Islet precursor cell (in vitro differentiated cells): Measurements from ENCODE around the gene PREP.
"Not testable (repeated sequence)": the region's sequence is repeated elsewhere in the genome, so short reads cannot be mapped to it uniquely, and the experiment has no call there.

Source experiments
- DNase-seq: peaks from one replicate; pipeline ENCODE4 v3.0.0-alpha.2; 2018

The PREP gene

GRCh38 chr6:105389543-105389942 lies 13.3 kb downstream of the PREP start:
- no peak for DNase-seq

GRCh38 chr6:105388392-105388791 lies 14.5 kb downstream of the PREP start:
- DNase-seq: no peak

DNA sequence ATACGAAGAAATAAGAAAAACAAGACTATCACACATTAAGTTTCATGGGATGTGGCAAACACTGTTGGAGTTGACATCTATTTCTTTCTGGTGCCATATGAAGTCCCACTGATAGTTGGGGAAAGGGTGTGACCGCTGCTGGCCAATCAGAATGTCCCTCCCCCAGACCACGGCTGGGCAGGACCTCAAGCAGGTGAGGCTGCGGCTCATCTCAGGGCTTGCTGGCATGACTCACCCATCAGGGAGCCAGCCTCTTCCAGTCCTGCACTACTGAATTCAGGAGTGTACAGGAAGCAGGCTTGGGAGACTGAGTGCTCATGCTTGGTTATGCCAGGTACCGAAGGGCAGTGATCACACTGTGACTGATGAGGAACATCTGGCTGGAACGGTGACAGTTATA lies 18.9 kb downstream of the PREP start:
- DNase-seq: peak; percentile 82

- DNase-seq: no peak
Observed at GRCh38 chr6:105382958-105383357, 19.9 kb downstream of the PREP start.

DNA sequence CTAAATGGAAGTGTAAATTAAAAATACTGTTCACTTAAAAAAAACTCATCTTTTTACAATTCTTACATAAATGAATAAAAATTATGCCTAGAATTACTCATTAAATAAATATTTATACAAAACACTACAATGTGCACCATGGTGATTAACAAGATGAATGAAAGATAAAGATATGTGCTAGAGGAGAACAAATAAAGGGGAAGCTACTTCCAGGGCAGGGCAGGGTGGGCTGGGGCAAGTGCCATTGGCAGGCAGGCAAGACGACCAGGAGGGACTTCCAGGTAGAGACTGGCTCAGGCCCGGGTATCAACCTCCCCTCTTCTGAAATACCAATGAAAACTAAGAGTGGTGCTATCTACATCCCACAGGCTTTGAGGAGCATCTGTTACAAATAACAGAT lies 20.4 kb downstream of the PREP start:
- DNase-seq: no peak

GRCh38 chr6:105380634-105381033 lies 22.2 kb downstream of the PREP start:
- DNase-seq: no peak

DNA sequence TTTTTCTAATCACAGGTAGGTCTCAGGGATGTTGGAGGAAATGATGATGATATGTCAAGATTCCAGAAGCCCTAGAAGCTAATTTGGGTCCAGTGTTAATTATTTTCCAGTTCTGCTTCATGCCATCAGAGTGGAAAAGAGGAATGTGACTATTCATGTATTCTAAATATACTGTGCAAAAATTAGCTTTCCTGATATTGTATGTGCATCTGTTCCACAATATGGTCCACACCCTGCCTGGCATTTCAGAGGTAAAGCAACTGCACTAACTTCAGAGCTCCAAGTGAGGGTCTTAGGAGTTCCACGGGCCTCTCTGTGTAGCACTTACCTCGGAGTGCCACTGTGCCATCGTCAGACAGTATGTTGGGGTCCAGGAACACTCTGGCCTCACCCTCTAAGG lies 27.1 kb downstream of the PREP start:
- DNase-seq: no peak

- DNase-seq: peak; percentile 79
Observed at GRCh38 chr6:105374010-105374420, 28.9 kb downstream of the PREP start.

- no peak for DNase-seq
Observed at GRCh38 chr6:105373481-105373880, 29.4 kb downstream of the PREP start.

DNA sequence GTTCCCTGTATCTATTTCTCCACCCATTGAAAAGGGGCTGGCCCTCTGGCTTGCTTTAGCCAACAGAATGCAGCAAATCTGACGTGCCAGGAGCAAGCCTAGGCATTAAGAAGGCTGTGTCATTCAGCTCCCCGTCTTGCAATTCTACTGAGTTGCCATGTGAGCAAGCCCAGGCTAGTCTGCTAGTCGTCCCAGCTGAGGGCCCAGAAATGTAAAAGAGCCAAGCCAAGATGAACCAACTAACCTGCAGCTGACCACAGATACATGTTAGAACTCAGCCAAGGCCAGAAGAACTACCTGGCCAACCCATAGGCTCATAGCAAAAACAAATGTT lies 30.1 kb downstream of the PREP start:
- DNase-seq: no peak

- no peak for DNase-seq
Observed at GRCh38 chr6:105372142-105372848, 30.6 kb downstream of the PREP start.

GRCh38 chr6:105370351-105370750 lies 32.5 kb downstream of the PREP start:
- DNase-seq: no peak

DNA sequence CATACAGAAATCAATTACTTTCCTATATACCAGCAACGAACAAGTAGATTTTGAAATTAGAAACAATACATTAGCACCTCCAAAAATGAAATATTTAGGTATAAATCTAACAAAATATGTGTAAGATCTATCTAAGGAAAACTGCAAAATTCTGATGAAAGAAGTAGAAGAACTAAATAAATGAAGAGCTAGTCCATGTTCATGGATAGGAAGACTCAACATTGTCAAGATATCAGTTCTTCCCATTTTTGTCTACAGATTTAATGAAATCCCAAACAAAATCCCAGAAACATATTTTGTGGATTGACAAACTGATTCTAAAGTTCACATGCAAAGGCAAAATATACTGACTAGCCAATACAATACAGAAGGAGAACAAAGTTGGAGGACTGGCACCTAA lies 33.7 kb downstream of the PREP start:
- no peak for DNase-seq

GRCh38 chr6:105364243-105364642 lies 38.6 kb downstream of the PREP start:
- no peak for DNase-seq

DNA sequence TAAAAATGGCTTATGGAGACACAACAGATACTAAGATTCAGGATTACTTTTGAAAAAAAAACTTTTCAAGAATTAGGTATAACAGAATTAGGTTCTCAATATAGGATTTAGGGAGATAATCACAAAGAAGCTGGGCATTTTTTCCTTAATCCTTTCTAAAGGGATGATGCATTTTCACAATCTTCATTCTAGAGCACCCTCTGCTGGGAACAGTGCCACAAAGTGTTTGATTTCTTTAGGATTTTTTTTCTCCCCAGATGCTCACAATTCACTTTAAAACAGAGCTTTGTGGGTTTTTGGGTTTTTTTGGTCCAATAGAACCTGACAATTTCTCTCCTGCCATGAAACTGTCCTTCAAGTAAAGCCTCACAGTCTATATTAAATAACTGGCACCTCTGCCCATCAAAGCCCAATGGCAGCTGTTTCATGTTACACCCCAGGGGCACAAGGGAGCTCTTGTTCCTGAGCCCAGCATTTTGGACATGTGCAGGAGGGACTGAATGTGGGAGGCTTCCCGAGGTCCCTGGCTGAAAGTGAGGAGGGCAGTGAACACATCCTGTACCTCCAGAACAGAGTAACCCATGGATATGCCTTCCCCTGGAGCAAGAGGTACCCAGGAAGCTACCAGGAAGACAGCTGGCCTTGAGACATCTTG lies 39.7 kb downstream of the PREP start:
- DNase-seq: no peak

DNA sequence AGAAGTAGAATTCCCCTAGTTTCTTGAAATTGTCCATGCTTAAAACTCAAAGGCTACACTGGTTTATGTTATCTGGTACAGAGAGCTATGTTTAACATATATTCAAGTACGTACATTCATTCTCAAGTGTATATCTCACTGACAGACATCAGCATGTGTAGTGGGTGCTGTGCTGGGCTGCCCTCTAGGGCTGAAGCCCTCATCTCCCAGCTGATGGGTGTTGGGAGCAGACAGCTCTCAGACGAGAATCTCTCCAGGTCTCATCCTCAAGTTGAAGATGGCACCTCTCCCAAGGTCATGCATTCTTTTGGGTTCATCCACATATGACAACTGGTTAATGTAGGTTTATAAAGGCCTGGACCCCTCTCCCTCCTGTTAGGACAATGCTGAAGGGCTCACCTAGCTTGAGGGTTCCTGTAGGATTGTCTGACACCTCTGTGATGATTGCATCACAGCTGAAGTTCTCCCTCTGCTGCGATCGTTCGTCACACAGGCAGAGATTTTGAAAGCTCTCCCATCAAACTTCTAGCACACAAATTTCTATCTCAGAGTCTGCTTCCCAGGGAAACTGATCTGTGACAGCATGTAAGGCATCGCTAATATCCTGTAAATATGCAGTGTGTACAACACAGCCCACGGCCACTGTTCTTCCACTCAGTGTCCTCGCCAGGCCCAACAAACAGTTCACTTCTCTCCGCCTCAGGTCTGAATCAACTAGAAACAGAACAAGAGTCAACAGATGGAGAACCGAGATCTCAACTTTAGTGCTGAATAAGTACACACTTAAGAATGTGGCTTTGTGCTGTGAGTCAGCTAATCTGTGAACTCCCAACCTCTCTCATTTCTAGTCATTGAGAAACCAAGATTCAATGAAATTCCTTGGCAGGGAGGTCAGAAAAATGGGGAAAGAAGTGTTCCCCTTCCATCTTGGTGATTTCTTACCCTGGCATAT lies 43.2 kb downstream of the PREP start:
- DNase-seq: no peak

- DNase-seq: no peak
Observed at GRCh38 chr6:105357165-105357564, 45.7 kb downstream of the PREP start.

- no peak for DNase-seq
Observed at GRCh38 chr6:105352037-105352617, 50.8 kb downstream of the PREP start.

GRCh38 chr6:105348897-105349296 lies 54.0 kb downstream of the PREP start:
- DNase-seq: no peak

GRCh38 chr6:105346052-105346451 lies 56.8 kb downstream of the PREP start:
- peak; percentile 77 for DNase-seq

GRCh38 chr6:105345506-105345905 lies 57.4 kb downstream of the PREP start:
- no peak for DNase-seq

GRCh38 chr6:105344881-105345370 lies 58.0 kb downstream of the PREP start:
- no peak for DNase-seq

DNA sequence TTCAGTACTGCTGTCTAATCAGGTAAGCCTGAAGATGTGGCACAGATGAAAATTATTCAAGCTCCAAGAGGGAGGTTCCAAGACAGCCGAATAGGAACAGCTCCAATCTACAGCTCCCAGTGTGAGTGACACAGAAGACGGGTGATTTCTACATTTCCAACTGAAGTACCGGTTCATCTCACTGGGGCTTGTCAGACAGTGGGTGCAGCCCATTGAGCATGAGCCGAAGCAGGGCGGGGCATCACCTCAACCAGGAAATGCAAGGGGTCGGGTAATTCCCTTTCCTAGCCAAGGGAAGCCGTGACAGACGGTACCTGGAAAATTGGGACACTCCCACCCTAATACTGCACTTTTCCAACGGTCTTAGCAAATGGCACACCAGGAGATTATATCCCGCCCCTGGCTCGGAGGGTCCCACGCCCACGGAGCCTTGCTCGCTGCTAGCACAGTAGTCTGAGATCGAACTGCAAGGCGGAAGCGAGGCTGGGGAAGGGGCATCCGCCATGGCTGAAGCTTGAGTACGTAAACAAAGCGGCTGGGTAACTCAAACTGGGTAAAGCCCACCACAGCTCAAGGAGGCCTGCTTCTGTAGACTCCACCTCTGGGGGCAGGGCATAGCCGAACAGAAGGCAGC lies 64.4 kb downstream of the PREP start:
- not testable (repeated sequence) for DNase-seq
